GM12873 (cell line): ENCODE data around the gene STXBP2.

ENCODE experiments used
- TF ChIP-seq, protein P1 (sequence below): IDR thresholded peaks from 2 replicates; pipeline ENCODE4 v1.5.1; 2012; ENCODE audit warnings: low read depth, mild to moderate bottlenecking, moderate library complexity, low read length, control low read depth; ENCODE audit not compliant: insufficient read depth; ENCODE audit errors: missing control alignments

The STXBP2 gene

DNA sequence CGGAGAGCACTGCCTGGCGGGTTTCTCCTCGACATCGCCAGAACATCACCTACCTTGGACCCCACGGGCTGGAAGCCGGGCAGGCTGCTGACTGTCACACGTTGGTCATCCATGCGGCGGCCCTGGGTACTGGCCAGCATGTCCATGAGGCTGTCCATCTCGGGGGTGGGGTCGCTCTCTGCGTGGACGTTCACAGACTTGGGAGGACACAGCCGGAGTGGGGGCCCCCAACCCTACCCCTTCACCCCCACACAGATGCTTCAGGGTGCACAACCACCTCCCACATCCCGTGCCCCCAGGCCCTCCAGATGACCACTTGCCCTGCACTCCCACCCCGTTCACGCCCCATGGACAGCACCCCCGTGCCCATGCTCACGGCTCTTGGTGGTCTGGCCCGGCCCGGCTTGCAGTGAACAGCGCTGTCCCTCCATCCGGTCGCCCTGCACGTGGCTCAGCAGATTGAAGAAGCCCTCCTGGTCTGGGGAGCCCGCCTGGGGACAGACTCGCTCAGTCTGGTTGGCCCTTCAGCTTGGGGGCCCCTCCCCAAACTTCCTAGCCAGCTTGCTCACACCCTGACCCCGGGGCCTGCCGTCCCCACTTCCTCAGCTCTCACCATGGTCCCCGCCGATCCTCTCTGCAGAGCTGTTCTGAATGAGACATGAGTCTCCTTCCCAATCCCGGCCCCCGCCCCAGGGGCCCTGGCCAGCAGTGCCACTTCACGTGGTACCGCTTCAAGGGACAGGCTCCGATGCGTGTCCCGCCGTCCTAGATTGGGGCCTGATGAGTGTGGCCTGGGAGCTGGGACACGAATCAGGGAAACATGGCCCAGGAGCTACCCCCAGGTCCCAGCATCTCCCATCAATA is 4.3 kb upstream of the STXBP2 start:
- TF ChIP-seq, protein P1, sequence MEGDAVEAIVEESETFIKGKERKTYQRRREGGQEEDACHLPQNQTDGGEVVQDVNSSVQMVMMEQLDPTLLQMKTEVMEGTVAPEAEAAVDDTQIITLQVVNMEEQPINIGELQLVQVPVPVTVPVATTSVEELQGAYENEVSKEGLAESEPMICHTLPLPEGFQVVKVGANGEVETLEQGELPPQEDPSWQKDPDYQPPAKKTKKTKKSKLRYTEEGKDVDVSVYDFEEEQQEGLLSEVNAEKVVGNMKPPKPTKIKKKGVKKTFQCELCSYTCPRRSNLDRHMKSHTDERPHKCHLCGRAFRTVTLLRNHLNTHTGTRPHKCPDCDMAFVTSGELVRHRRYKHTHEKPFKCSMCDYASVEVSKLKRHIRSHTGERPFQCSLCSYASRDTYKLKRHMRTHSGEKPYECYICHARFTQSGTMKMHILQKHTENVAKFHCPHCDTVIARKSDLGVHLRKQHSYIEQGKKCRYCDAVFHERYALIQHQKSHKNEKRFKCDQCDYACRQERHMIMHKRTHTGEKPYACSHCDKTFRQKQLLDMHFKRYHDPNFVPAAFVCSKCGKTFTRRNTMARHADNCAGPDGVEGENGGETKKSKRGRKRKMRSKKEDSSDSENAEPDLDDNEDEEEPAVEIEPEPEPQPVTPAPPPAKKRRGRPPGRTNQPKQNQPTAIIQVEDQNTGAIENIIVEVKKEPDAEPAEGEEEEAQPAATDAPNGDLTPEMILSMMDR = no peak

DNA sequence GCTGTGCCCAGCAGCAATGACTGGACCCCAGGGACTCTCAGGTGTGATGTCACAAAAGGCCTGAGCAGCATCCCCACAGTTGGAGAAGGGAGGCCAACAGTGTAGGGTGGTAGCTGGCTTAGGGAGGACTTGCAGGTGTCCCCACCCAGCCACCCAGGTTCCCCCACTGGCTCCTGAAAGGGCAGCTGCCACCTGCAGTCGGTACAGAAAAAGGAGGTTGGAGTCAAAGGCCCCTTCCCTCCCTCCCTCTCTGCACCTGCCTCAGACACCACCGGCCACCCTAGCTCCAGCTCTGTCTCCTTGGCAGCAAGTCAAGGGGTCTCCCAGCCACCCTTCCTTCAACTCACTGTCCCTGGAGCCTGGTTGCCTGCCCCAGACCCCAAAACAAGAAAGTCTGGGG is 3.2 kb upstream of the STXBP2 start, which contains the start of gene PCP2:
Gene PCP2 (minus strand): TSS at position 22 of the 400 bp plus-strand sequence. CDS start 262 bp downstream, outside the sequence.
- TF ChIP-seq, protein P1 = no peak

DNA sequence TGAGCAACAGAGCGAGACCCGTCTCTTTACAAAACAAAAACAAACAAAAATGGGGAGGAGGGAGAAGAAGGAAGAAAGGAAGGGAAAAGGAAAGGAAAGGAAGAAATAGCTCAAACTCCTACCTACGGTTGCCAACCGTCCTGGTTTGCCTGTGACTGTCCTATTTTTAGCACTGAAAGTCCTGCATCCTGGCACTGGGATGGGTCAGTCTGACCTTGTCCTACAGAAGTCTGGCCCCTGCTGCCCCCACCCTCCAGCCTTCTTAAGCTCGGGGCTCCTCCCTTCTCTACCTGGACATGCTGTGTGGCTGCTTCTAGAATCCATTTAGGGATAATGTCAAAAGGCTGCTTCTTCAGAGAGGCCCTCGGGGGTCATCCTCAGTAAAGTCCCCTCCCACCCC is 1.2 kb upstream of the STXBP2 start:
- TF ChIP-seq, protein P1 = no peak

DNA sequence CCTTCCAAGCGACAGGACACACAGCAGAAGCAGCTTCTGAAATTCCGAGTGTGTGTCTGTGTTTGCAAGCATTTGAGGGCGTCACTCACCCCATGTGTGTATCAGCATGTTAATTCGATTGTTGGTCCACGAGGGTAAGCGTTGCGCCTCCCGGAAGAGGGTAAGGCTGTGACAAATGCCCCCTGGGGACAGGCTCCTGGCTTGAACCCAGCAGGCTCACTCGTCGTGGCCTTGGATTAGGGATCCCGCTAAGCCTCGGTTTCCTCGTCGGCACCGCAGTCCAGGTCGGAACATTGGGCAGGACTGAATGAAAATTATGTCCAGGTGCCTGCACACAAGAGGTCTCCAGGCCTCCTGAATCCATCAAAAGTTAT is 606 bp upstream of the STXBP2 start:
- TF ChIP-seq, protein P1 = no peak

DNA sequence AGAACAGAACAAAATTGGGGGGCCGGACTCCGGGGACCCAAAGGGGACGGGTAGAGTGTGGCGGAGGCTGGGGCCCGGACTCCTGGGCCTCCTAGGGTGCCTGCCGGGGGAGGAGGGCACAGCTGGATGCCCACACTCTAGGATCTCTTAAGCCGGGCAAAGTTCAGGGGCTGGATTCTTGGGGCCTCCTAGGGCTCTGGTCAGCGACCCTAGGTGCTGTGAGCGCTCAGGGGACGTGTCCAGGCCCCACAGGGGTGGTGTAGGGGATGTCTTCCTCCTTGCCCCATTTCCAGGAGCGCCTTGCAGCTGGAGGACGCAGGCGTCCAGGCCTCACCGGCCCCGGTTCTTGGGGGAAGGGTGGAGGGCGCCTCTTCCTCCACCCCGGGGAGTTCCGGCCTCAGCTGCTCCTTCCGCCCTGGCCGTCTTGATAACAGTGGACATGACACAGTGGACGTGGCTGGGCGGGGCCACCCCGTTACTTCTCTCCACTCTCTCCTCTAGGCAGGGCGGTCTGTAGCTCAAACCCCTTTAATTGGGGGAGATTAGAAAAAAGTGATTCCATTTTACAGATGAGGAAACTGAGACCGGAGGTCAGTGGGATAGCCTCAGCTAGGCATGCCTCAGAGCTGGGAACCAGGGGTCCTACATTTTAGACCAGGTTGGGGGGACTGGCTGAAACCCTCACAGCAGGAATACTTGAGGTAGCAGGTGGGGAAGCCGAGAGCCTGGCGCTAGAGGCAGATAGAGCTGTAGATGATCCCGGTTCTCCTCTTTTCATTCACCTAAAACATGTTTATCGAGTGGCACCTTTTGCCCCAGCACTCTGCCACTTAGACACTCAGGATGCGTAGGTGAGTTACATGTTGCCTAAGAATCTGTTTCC is 705 bp downstream of the STXBP2 start:
- TF ChIP-seq, protein P1 = no peak

DNA sequence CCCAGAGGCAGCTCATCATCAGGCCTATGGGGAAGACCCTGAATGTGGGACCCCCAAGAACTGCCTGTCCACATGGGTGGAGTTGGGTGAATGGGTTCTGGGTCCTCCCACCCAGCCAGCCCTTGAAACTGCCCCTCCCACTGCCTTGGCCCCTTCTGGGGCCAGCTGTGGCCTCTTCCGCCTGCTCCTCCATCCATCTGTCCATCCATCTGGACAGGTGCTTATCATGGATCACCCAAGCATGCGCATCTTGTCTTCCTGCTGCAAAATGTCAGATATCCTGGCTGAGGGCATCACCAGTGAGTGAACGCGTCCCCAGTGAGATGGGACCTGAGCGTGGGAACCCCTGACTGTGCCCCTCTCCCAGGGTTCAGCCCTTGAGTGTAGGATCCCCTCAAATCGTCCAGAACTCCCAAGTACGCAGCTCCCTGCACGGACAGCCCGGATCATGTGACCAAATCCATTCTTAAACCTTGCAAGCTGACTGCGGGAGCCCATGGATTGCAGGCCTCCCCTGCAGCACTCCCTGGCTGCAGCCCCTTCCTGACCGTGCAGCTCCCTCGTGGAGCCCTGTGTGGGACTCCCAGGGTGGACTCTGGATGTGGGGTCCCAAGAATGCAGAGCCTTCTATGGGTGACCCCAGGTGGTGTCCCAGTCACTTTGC is 2.0 kb downstream of the STXBP2 start:
- TF ChIP-seq, protein P1 = no peak
